Heart left ventricle (tissue), 16 donors: ENCODE data around the gene KCTD6. TPM values are rescaled to one million over a fixed set of nuclear protein-coding genes. Genes with fewer than 3 reads are reported as not detected.

ENCODE experiments used
- ATAC-seq, 4 donors: fragments of 200-7000 bp; cut with Tn5 transposase; one replicate each; pipeline ENCODE4 v1.9.1; 2020 to 2022; ENCODE audit warnings: moderate library complexity in 4 of 4, mild to moderate bottlenecking in 3 of 4, moderate number of reproducible peaks in 1 of 4
- DNase-seq, 5 donors: peaks; one replicate each; pipeline ENCODE4 v3.0.0-alpha.2; 2020
- H3K27ac ChIP-seq, 12 donors: fragments of 200-600 bp; sonication (generic) in 4 of 12; one replicate each; pipeline versions ENCODE4 v1.5.0 to v1.8.0; 2016 to 2022; ENCODE audit warnings: mild to moderate bottlenecking in 2 of 12
- H3K27me3 ChIP-seq, 9 donors: fragments of 200-600 bp; sonication (generic) in 2 of 9; one replicate each; pipeline versions ENCODE4 v1.5.1 to v1.8.0; 2016 to 2022; ENCODE audit warnings: mild to moderate bottlenecking in 3 of 9
- H3K36me3 ChIP-seq, 9 donors: fragments of 200-600 bp; sonication (generic) in 2 of 9; one replicate each; pipeline versions ENCODE4 v1.5.0 to v1.8.0; 2018 to 2022; ENCODE audit warnings: mild to moderate bottlenecking in 2 of 9
- H3K4me1 ChIP-seq, 12 donors: fragments of 200-600 bp; sonication (generic) in 4 of 12; one replicate each; pipeline versions ENCODE4 v1.5.0 to v1.8.0; 2016 to 2022; ENCODE audit warnings: mild to moderate bottlenecking in 3 of 12
- H3K4me3 ChIP-seq, 12 donors: fragments of 200-600 bp; sonication (generic) in 4 of 12; one replicate each; pipeline versions ENCODE4 v1.5.0 to v1.8.0; 2017 to 2022; ENCODE audit warnings: mild to moderate bottlenecking in 9 of 12, moderate library complexity in 4 of 12
- H3K9me3 ChIP-seq, 12 donors: fragments of 200-600 bp; sonication (generic) in 4 of 12; one replicate each; pipeline versions ENCODE4 v1.5.0 to v1.8.0; 2016 to 2022; ENCODE audit warnings: mild to moderate bottlenecking in 1 of 12
- POLR2A ChIP-seq, 2 donors: fragments of 450-650 bp; IDR thresholded peaks; one replicate each; pipeline ENCODE4 v1.6.1; 2017; ENCODE audit warnings: antibody characterized with exemption in 2 of 2, mild to moderate bottlenecking in 2 of 2, moderate library complexity in 2 of 2
- whole genome bisulfite sequencing, 4 donors: extraction: QIAGEN DNeasy Blood & Tissue Kit in 2 of 4; methylation state at CpG; one replicate each; pipeline versions ENCODE4 v1.1.5 to v1.1.7; 2013 to 2018; 5-methylcytosine and 5-hydroxymethylcytosine counted together
- intact Hi-C, 10 donors: fragments of 100-400 bp; cut with DNase I; formaldehyde crosslinking; loops; one replicate each; pipeline versions ENCODE4 v1.11.1 to v1.14.2; 2022
- long read RNA-seq, 3 donors: library from polyadenylated mRNA; unstranded; transcript quantifications; one replicate each; pipeline ENCODE4 v2.0.0, GENCODE V29; 2020 to 2021
- polyA plus RNA-seq, 2 donors: library from polyadenylated mRNA; stranded (reverse); fragments of 200-250 nt; gene quantifications; one replicate each; pipeline ENCODE4 v1.2.3, GENCODE V29; 2013
- total RNA-seq, 9 donors: library from RNA; depleted of rRNA in 2 of 9; stranded (reverse); fragments of >200 nt in 2 of 9; fragmentation: NEBNext Ultra II Directional in 3 of 9; extraction: Animal tissue kit (Norgen Biotek cat#: 25700) in 3 of 9; gene quantifications; one replicate each; pipeline versions ENCODE4 v1.1.0 to v1.2.4, GENCODE V29; 2016 to 2023
- TF ChIP-seq, protein P1 (sequence below), 12 donors: fragments of 200-600 bp; sonication (generic) in 4 of 12; IDR thresholded peaks; one replicate each; pipeline versions ENCODE4 v1.5.0 to v1.8.0; 2018 to 2022; ENCODE audit warnings: antibody characterized with exemption in 12 of 12, mild to moderate bottlenecking in 5 of 12
- donor health status: ischemic (EF 13 %, LVEDD 7.1; RV severe dilation, severe dysfunction).
- donor health status: healthy with polysubstance abuse.
- donor health status: DM: no; HTN: yes; CAD: no.
- donor health status: DM: no; HTN: no; CAD: no.
- donor health status: ischemic (EF 25% LVEDD 6.9; RV normal size, moderate dysfunction).
- donor health status: ischemic (EF 25% LVEDD 5.7; RV mildly dilated, moderate dysfunction).
- donor health status: healthy.
- donor health status: DM: yes; HTN: yes; CAD: no.
- donor health status: ischemic (EF 35%, LVEDD 5.7; RV mildly dilated, moderate dysfunction).
- donor health status: nonischemic (EF 11% LVEDD 7.7; RV severe dilation, severe dysfunction).
- donor health status: DM: yes; HTN: yes; CAD: no.
- donor health status: PGD.
- donor health status: ischemic (EF 29% LVEDD 5.4; RV normal size, mild dysfunction).
- donor health status: nonischemic (EF 23%, LVEDD 6.1; RV moderate dilation, normal function).

The KCTD6 gene
- total RNA-seq, result 10 to 100 TPM in 1 of 9 donors, 1 to 10 TPM in 8; 5.7 to 10.5 (median 6.9) TPM
- 1 to 10 TPM; 6.8 to 7.0 TPM for polyA plus RNA-seq
- long read RNA-seq, donor 1, transcript KCTD6-202 (3 exons, 1,533 nt), result major isoform, 16 of 19 reads
- long read RNA-seq, donor 1, partial matches to known transcripts, result 0 of 19 reads
- long read RNA-seq, donor 1, other reads (novel, unspliced or antisense), result 1 of 19 reads
- long read RNA-seq, donor 2, transcript KCTD6-202 (3 exons, 1,533 nt), result major isoform, 56 of 60 reads
- long read RNA-seq, donor 2, partial matches to known transcripts, result 2 of 60 reads
- long read RNA-seq, donor 2, other reads (novel, unspliced or antisense), result 0 of 60 reads
- long read RNA-seq, donor 3, transcript KCTD6-202 (3 exons, 1,533 nt), result major isoform, 12 of 15 reads
- long read RNA-seq, donor 3, partial matches to known transcripts, result 1 of 15 reads
- long read RNA-seq, donor 3, other reads (novel, unspliced or antisense), result 2 of 15 reads

- peak within 1 kb of the TSS; percentile 67 to 90 (median 82) for H3K27ac ChIP-seq
- intact Hi-C loops, result loop anchor here (1.0 to 10.0 kb wide), 12 partner anchors 36 to 187 kb away; partner anchors contain the start of genes PXK (in 9 of the 10), HTD2 (in 5 of the 10), RPP14 (in 5 of the 10) and PDHB (in 3 of the 10)
- ATAC-seq, result peak; percentile 94 to 99 (median 96)
- peak; percentile 94 to 98 (median 95) for DNase-seq
- peaks cover 6 to 65% (median 46%) of the 10 kb centered on the region in 12 donors for H3K4me1 ChIP-seq
- H3K27me3 ChIP-seq, result no peaks in the 10 kb centered on the region
- peak within 1 kb of the TSS; percentile 61 to 99 (median 77) for H3K4me3 ChIP-seq
- H3K9me3 ChIP-seq, result no peaks in the 10 kb centered on the region
- no peaks in the 10 kb centered on the region for H3K36me3 ChIP-seq
- 1 to 2% (median 1%) methylated on average over 31 to 104 of the region's 104 CpGs for whole genome bisulfite sequencing, 4 donors
- peak in 1 of 2 donors; percentile 27 for TF ChIP-seq POLR2A (IDR thresholded peaks at IDR 0.05)
- TF ChIP-seq, protein P1, sequence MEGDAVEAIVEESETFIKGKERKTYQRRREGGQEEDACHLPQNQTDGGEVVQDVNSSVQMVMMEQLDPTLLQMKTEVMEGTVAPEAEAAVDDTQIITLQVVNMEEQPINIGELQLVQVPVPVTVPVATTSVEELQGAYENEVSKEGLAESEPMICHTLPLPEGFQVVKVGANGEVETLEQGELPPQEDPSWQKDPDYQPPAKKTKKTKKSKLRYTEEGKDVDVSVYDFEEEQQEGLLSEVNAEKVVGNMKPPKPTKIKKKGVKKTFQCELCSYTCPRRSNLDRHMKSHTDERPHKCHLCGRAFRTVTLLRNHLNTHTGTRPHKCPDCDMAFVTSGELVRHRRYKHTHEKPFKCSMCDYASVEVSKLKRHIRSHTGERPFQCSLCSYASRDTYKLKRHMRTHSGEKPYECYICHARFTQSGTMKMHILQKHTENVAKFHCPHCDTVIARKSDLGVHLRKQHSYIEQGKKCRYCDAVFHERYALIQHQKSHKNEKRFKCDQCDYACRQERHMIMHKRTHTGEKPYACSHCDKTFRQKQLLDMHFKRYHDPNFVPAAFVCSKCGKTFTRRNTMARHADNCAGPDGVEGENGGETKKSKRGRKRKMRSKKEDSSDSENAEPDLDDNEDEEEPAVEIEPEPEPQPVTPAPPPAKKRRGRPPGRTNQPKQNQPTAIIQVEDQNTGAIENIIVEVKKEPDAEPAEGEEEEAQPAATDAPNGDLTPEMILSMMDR (IDR thresholded peaks at IDR 0.05), result peak; percentile 46 to 87 (median 76)
These were observed at the start of gene KCTD6 for GRCh38 chr3:58491506-58492402. Gene KCTD6 (plus strand): TSS chr3:58492096. CDS start chr3:58498756, 6,660 bp downstream.

DNA sequence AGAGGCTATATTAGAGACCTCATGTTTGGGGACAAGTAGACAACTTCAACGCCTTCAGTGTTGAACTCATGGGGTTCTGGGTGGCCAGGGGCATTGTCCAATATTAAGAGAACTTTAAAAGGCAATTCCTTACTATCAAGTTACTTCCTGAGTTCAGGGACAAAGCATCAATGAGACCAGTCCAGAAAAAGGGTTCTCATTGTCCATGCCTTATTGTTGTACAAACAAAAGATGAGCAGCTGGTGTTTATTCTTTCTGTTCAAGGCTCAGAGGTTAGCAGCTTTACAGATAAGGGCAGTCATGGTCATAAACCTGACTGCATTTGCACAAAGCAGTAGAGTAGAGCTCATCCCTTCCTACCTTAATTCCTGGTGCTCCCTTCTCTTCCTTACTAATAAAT, 39.7 kb upstream of the KCTD6 start:
- Histone ChIP-seq H3K4me3 (no peak overlapping the region), H3K27me3 (no peaks in the 10 kb centered on the region), H3K27ac (no peak overlapping the region), H3K4me1 (no peaks in the 10 kb centered on the region), H3K36me3 (peaks cover 0 to 5% (median 0%) of the 10 kb centered on the region in 9 donors), H3K9me3 (peaks cover 0 to 35% (median 16%) of the 10 kb centered on the region in 12 donors)
- TF ChIP-seq, protein P1 (IDR thresholded peaks at IDR 0.05), result no peak
- TF ChIP-seq POLR2A (IDR thresholded peaks at IDR 0.05), result no peak
- intact Hi-C loops, result no loop called here
- ATAC-seq (no peak), DNase-seq (no peak)
- 72 to 83% (median 76%) methylated on average over 1 of the region's 1 CpG for WGBS, 4 donors

- intact Hi-C loops, result no loop called here
- H3K27ac ChIP-seq, result no peak overlapping the region
- H3K27me3 ChIP-seq, result no peaks in the 10 kb centered on the region
- WGBS, 4 donors, result 87 to 92% (median 90%) methylated on average over 4 of the region's 4 CpGs
- no peak for DNase-seq
- TF ChIP-seq POLR2A (IDR thresholded peaks at IDR 0.05), result no peak
- no peak overlapping the region for H3K4me3 ChIP-seq
- peaks cover 0 to 27% (median 13%) of the 10 kb centered on the region in 12 donors for H3K9me3 ChIP-seq
- no peak for ATAC-seq
- peaks cover 0 to 15% (median 2%) of the 10 kb centered on the region in 12 donors for H3K4me1 ChIP-seq
- peaks cover 0 to 5% (median 0%) of the 10 kb centered on the region in 9 donors for H3K36me3 ChIP-seq
These were observed 32.7 kb upstream of the KCTD6 start for GRCh38 chr3:58459160-58459559.

- ATAC-seq, result no peak
- Histone ChIP-seq H3K4me1 (peaks cover 0 to 16% (median 2%) of the 10 kb centered on the region in 12 donors), H3K9me3 (no peaks in the 10 kb centered on the region), H3K4me3 (peak overlapping the region in 1 of 12 donors; percentile 43), H3K36me3 (no peaks in the 10 kb centered on the region), H3K27ac (no peak overlapping the region), H3K27me3 (no peaks in the 10 kb centered on the region)
- WGBS, 4 donors, result 69 to 76% (median 74%) methylated on average over 4 of the region's 4 CpGs
- TF ChIP-seq, protein P1 (IDR thresholded peaks at IDR 0.05), result no peak
- no peak for TF ChIP-seq POLR2A (IDR thresholded peaks at IDR 0.05)
- no peak for DNase-seq
- intact Hi-C loops, result loop anchor here in 8 of 10 donors (1.0 to 10.0 kb wide), 6 partner anchors 69 to 172 kb away; partner anchors contain the start of gene ACOX2 (in 3 of the 8)
These were observed 29.1 kb upstream of the KCTD6 start for GRCh38 chr3:58462829-58463180.
